Omental fat pad (tissue), 4 donors: ENCODE measurements around the gene RASD2. TPM values are rescaled to one million over a fixed set of nuclear protein-coding genes. Genes with fewer than 3 reads are reported as not detected.

ENCODE experiments used
- ATAC-seq: fragments of 150-250 bp; one replicate; pipeline ENCODE4 v1.9.1; 2016; ENCODE audit warnings: mild to moderate bottlenecking, moderate library complexity; ENCODE audit not compliant: low FRiP score
- DNase-seq: peaks from one replicate; pipeline ENCODE4 v3.0.0-alpha.2; 2019; ENCODE audit warnings: low spot score
- CTCF ChIP-seq, 3 donors: fragments of 450-650 bp; IDR thresholded peaks; one replicate each; pipeline ENCODE4 v1.5.1; 2016 to 2017; ENCODE audit warnings: antibody characterized with exemption in 3 of 3, mild to moderate bottlenecking in 3 of 3, moderate library complexity in 2 of 3
- total RNA-seq, 4 donors: library from RNA; depleted of rRNA; stranded (reverse); fragments of >200 nt; gene quantifications; one replicate each; pipeline ENCODE4 v1.1.0, GENCODE V29; 2016

Gene RASD2
- total RNA-seq, 4 donors from 2014 or later, result 0.19 to 2.8 (median 0.57) TPM

- no peak for DNase-seq
- no peak for ATAC-seq
- TF ChIP-seq CTCF (IDR thresholded peaks at IDR 0.05), result no peak
These were observed 26.9 kb downstream of the RASD2 start for GRCh38 chr22:35567351-35568141.

GRCh38 chr22:35568751-35569739 lies 28.4 kb downstream of the RASD2 start:
- DNase-seq (no peak), ATAC-seq (no peak)
- no peak for TF ChIP-seq CTCF (IDR thresholded peaks at IDR 0.05)

- DNase-seq (no peak), ATAC-seq (no peak)
- TF ChIP-seq CTCF (IDR thresholded peaks at IDR 0.05), result no peak
These were observed 29.3 kb downstream of the RASD2 start for GRCh38 chr22:35569916-35570315.

GRCh38 chr22:35570686-35571194 lies 30.1 kb downstream of the RASD2 start:
- TF ChIP-seq CTCF (IDR thresholded peaks at IDR 0.05), result no peak
- no peak for ATAC-seq

GRCh38 chr22:35572556-35572955 lies 31.9 kb downstream of the RASD2 start:
- no peak for TF ChIP-seq CTCF (IDR thresholded peaks at IDR 0.05)
- no peak for DNase-seq
- no peak for ATAC-seq

More at GRCh38 chr22:35570686-35571194, 30.1 kb downstream of the RASD2 start:
- DNase-seq, result no peak

DNA sequence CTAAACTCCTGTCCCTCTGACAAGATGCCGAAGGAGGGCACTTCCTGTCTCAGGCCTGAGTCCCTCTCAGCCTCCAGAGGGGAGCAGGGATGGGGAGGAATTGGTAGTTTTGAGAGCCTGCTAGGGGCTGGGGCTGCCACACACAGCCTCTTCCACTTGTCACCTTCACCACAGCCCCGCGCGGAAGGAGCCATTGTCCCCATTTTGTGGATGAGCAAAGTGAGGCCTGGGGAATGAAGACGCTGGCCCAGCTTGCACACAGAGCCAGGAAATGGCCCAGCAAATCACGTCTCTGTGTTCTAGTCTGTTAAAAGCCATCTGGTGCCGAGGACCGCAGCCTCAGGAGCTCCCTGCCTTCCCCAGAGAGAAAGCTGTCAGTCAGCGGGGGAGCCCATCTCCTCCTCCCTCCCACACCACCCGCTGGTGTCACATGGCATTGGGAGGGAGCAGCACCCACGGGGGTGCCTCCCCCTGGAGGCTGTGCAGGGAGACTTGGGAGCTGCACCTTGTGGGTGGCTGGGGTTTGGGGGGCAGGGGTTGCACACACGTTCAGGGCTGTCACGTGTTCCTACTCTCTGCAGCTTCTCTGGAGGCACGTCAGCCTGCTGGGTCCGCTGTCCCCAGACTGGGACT lies 34.6 kb downstream of the RASD2 start:
- no peak for TF ChIP-seq CTCF (IDR thresholded peaks at IDR 0.05)
- ATAC-seq (no peak), DNase-seq (no peak)
